Measurements from ENCODE around the gene ST3GAL5.

- TF ChIP-seq CTCF (conservative IDR thresholded peaks at IDR 0.05; ENCODE audit: low read length) (no peak), EZH2phosphoT487 (IDR thresholded peaks at IDR 0.05; ENCODE audit: borderline replicate concordance, low read depth, low read length) (no peak)
Observed at GRCh38 chr2:85905187-85905666, 16.4 kb upstream of the ST3GAL5 start.

Measured in OCI-LY7 (cell line).